Measurements from ENCODE around the gene ZNF579.

- no peak for TF ChIP-seq EZH2 (IDR thresholded peaks at IDR 0.05; ENCODE audit: insufficient read depth, low read length)
- no peak for TF ChIP-seq CTCF (IDR thresholded peaks at IDR 0.05; ENCODE audit: insufficient read depth, low read depth, low read length)
These were observed 28.0 kb downstream of the ZNF579 start for GRCh38 chr19:55552620-55553019.

All from astrocyte (in vitro differentiated cells and primary cell).